OCI-LY1 (cell line): ENCODE results near the gene PSME2.

Source experiments
- H2AFZ ChIP-seq: fragments of 200-600 bp; sonication (generic), shearing (Covaris generic); 2 replicates; pipeline ENCODE4 v1.6.0; 2014; ENCODE audit warnings: antibody characterized with exemption, mild to moderate bottlenecking, low read length
- H3F3A ChIP-seq: fragments of 200-600 bp; sonication (generic), shearing (Covaris generic); 2 replicates; pipeline ENCODE4 v1.6.0; 2014; ENCODE audit warnings: mild to moderate bottlenecking, antibody characterized with exemption, low read length, moderate library complexity; ENCODE audit not compliant: insufficient read depth
- H3K27ac ChIP-seq: fragments of 200-600 bp; sonication (generic); 2 replicates; pipeline ENCODE4 v1.5.1; 2014; ENCODE audit warnings: low read length, mixed run types, mild to moderate bottlenecking, low read depth; ENCODE audit not compliant: poor library complexity, severe bottlenecking
- H3K27me3 ChIP-seq: fragments of 200-600 bp; sonication (generic); 2 replicates; pipeline ENCODE4 v1.6.0; 2014; ENCODE audit warnings: antibody characterized with exemption, mild to moderate bottlenecking, low read length, moderate library complexity; ENCODE audit not compliant: insufficient read depth
- H3K36me3 ChIP-seq: fragments of 200-600 bp; sonication (generic); 2 replicates; pipeline ENCODE4 v1.6.1; 2014; ENCODE audit warnings: mild to moderate bottlenecking, antibody characterized with exemption, low read length, moderate library complexity, mixed read lengths; ENCODE audit not compliant: insufficient read depth
- H3K4me1 ChIP-seq: fragments of 200-600 bp; sonication (generic); 2 replicates; pipeline ENCODE4 v1.5.1; 2014; ENCODE audit warnings: mild to moderate bottlenecking, low read length, moderate library complexity; ENCODE audit not compliant: insufficient read depth, severe bottlenecking
- H3K4me2 ChIP-seq: fragments of 200-600 bp; sonication (generic), shearing (Covaris generic); 2 replicates; pipeline ENCODE4 v1.6.1; 2014; ENCODE audit warnings: low read length
- H3K4me3 ChIP-seq: fragments of 200-600 bp; sonication (generic); 2 replicates; pipeline ENCODE4 v1.5.1; 2014; ENCODE audit warnings: low read length, low read depth, mild to moderate bottlenecking, mixed read lengths; ENCODE audit not compliant: poor library complexity, severe bottlenecking
- H3K79me2 ChIP-seq: fragments of 200-600 bp; shearing (Covaris generic); 2 replicates; pipeline ENCODE4 v1.6.1; 2016; ENCODE audit warnings: mixed run types, low read length, mixed read lengths; ENCODE audit not compliant: insufficient read depth
- H3K9ac ChIP-seq: fragments of 200-600 bp; sonication (generic), shearing (Covaris generic); 2 replicates; pipeline ENCODE4 v1.6.1; 2014; ENCODE audit warnings: mild to moderate bottlenecking, low read length, mixed read lengths
- H3K9me2 ChIP-seq: fragments of 200-600 bp; sonication (generic), shearing (Covaris generic); 2 replicates; pipeline ENCODE4 v1.6.1; 2014; ENCODE audit warnings: low read depth, mild to moderate bottlenecking, low read length, mixed read lengths
- H3K9me3 ChIP-seq: fragments of 200-600 bp; shearing (Covaris generic); 2 replicates; pipeline ENCODE4 v1.6.1; 2014; ENCODE audit warnings: low read length, mixed read lengths
- H4K20me1 ChIP-seq: fragments of 200-600 bp; sonication (generic), shearing (Covaris generic); 2 replicates; pipeline ENCODE4 v1.6.0; 2016; ENCODE audit warnings: mild to moderate bottlenecking, low read length; ENCODE audit not compliant: insufficient read depth
- CTCF ChIP-seq: fragments of 200-600 bp; sonication (generic), shearing (Covaris generic); IDR thresholded peaks from 2 replicates; pipeline ENCODE4 v1.5.1; 2017; ENCODE audit warnings: mild to moderate bottlenecking, antibody characterized with exemption, low read length, moderate library complexity, mixed read lengths
- EZH2 ChIP-seq: fragments of 200-600 bp; sonication (generic), shearing (Covaris generic); IDR thresholded peaks from 2 replicates; pipeline ENCODE4 v1.8.0; 2017; ENCODE audit warnings: borderline replicate concordance, mixed run types, mild to moderate bottlenecking, antibody characterized with exemption, low read length, moderate library complexity, mixed read lengths

The PSME2 gene

GRCh38 chr14:24131549-24131966 lies 14.9 kb downstream of the PSME2 start:
- no peak overlapping the region for H3K4me2 ChIP-seq
- peaks cover 19% of the 10 kb centered on the region for H3K4me1 ChIP-seq
- H3K9ac ChIP-seq: no peak overlapping the region

GRCh38 chr14:24130717-24131548 lies 15.5 kb downstream of the PSME2 start:
- Histone ChIP-seq H3K4me3 (no peak overlapping the region), H3K4me1 (peaks cover 18% of the 10 kb centered on the region), H3K9me2 (no peaks in the 10 kb centered on the region), H2AFZ (no peak overlapping the region), H4K20me1 (no peaks in the 10 kb centered on the region), H3F3A (no peaks in the 10 kb centered on the region), H3K27me3 (no peaks in the 10 kb centered on the region), H3K36me3 (no peaks in the 10 kb centered on the region), H3K79me2 (no peaks in the 10 kb centered on the region), H3K4me2 (no peak overlapping the region), H3K27ac (no peak overlapping the region), H3K9me3 (no peaks in the 10 kb centered on the region), H3K9ac (no peak overlapping the region)
- TF ChIP-seq EZH2: no peak
- TF ChIP-seq CTCF: no peak

More at GRCh38 chr14:24131549-24131966, 14.9 kb downstream of the PSME2 start:
- no peaks in the 10 kb centered on the region for H4K20me1 ChIP-seq
- no peak overlapping the region for H3K27ac ChIP-seq
- no peaks in the 10 kb centered on the region for H3K36me3 ChIP-seq
- no peaks in the 10 kb centered on the region for H3K27me3 ChIP-seq
- no peaks in the 10 kb centered on the region for H3K9me3 ChIP-seq
- H3K79me2 ChIP-seq: no peaks in the 10 kb centered on the region
- no peak for TF ChIP-seq EZH2
- no peak for TF ChIP-seq CTCF
- H2AFZ ChIP-seq: no peak overlapping the region
- no peaks in the 10 kb centered on the region for H3K9me2 ChIP-seq
- no peaks in the 10 kb centered on the region for H3F3A ChIP-seq
- no peak overlapping the region for H3K4me3 ChIP-seq

GRCh38 chr14:24130380-24130716 lies 16.1 kb downstream of the PSME2 start, which contains the start of gene FITM1:
Gene FITM1, plus strand, starts transcription at chr14:24130659. Its CDS starts 905 bp downstream, at chr14:24131564.
- TF ChIP-seq CTCF: no peak
- no peak for TF ChIP-seq EZH2
- H4K20me1 ChIP-seq: no peaks in the 10 kb centered on the region
- H2AFZ ChIP-seq: no peak within 1 kb of the TSS
- H3K27me3 ChIP-seq: no peaks in the 10 kb centered on the region
- H3K9ac ChIP-seq: no peak within 1 kb of the TSS
- no peaks in the 10 kb centered on the region for H3F3A ChIP-seq
- peaks cover 14% of the 10 kb centered on the region for H3K4me1 ChIP-seq
- H3K9me3 ChIP-seq: no peaks in the 10 kb centered on the region
- H3K4me3 ChIP-seq: no peak within 1 kb of the TSS
- H3K27ac ChIP-seq: no peak within 1 kb of the TSS
- H3K4me2 ChIP-seq: no peak within 1 kb of the TSS
- H3K79me2 ChIP-seq: no peaks in the 10 kb centered on the region
- H3K9me2 ChIP-seq: no peaks in the 10 kb centered on the region
- H3K36me3 ChIP-seq: no peaks in the 10 kb centered on the region
